ENCODE data around the gene NPHP3.

NPHP3 gene

DNA sequence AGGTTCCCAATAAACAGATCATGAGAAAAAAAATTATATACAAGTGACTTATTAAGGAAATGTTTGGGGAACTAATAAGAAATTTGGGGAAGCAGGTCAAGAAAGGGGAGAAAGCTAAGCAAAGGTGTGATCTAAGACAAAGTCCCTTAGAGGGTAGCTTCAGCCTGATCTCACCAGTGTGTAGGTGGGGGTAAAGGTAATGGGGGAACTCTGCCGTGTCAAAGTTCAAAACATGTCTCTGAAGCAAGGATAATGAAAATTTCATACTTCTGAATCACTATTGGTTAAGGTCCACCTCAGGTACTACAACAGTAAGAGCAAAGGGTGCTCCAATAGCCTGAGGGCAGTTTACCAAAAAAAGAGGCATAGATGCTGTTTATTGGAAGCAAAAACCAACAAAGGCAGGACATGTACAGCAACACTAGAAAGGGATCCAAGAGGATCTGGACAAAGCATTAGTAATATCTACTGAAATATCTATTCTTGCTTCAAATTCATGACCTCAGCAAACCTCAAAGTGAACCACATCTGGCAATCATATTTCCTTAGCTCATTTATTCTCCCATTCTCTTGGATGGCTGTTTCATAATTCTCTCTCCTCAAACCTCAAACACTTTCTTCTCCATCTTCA, 69.5 kb downstream of the NPHP3 start:
- TF ChIP-seq CTCF (IDR thresholded peaks at IDR 0.05; ENCODE audit: poor library complexity, severe bottlenecking), result no peak
- Histone ChIP-seq H3K4me1 (ENCODE audit: insufficient read depth, poor library complexity, severe bottlenecking) (no peaks in the 10 kb centered on the region), H3K4me3 (ENCODE audit: severe bottlenecking) (no peak overlapping the region), H3K9me3 (ENCODE audit: severe bottlenecking) (no peaks in the 10 kb centered on the region), H3K36me3 (ENCODE audit: low read depth) (no peaks in the 10 kb centered on the region), H3K27me3 (ENCODE audit: insufficient read depth, poor library complexity, severe bottlenecking) (no peaks in the 10 kb centered on the region), H3K27ac (ENCODE audit: poor library complexity, severe bottlenecking) (no peak overlapping the region)
- peak; percentile 25; the same call in 1 of the 3 replicates for ATAC-seq (ENCODE audit: low read depth)
- DNase-seq (ENCODE audit: low spot score), result no peak

- H3K9me3 ChIP-seq (ENCODE audit: severe bottlenecking), result no peaks in the 10 kb centered on the region
- no peak for ATAC-seq (ENCODE audit: low read depth)
- TF ChIP-seq CTCF (IDR thresholded peaks at IDR 0.05; ENCODE audit: poor library complexity, severe bottlenecking), result no peak
- H3K4me1 ChIP-seq (ENCODE audit: insufficient read depth, poor library complexity, severe bottlenecking), result peaks cover 3% of the 10 kb centered on the region
- H3K27ac ChIP-seq (ENCODE audit: poor library complexity, severe bottlenecking), result no peak overlapping the region
- DNase-seq (ENCODE audit: low spot score), result no peak
- H3K36me3 ChIP-seq (ENCODE audit: low read depth), result no peaks in the 10 kb centered on the region
- no peak overlapping the region for H3K4me3 ChIP-seq (ENCODE audit: severe bottlenecking)
- no peaks in the 10 kb centered on the region for H3K27me3 ChIP-seq (ENCODE audit: insufficient read depth, poor library complexity, severe bottlenecking)
Observed at GRCh38 chr3:132650153-132650552, 72.1 kb downstream of the NPHP3 start.

- H3K4me3 ChIP-seq (ENCODE audit: severe bottlenecking), result no peak overlapping the region
- DNase-seq (ENCODE audit: low spot score) (no peak), ATAC-seq (ENCODE audit: low read depth) (peak; percentile 68)
- no peaks in the 10 kb centered on the region for H3K27me3 ChIP-seq (ENCODE audit: insufficient read depth, poor library complexity, severe bottlenecking)
- TF ChIP-seq CTCF (IDR thresholded peaks at IDR 0.05; ENCODE audit: poor library complexity, severe bottlenecking), result no peak
- no peak overlapping the region for H3K27ac ChIP-seq (ENCODE audit: poor library complexity, severe bottlenecking)
- peaks cover 22% of the 10 kb centered on the region for H3K36me3 ChIP-seq (ENCODE audit: low read depth)
- H3K4me1 ChIP-seq (ENCODE audit: insufficient read depth, poor library complexity, severe bottlenecking), result peaks cover 17% of the 10 kb centered on the region
- H3K9me3 ChIP-seq (ENCODE audit: severe bottlenecking), result no peaks in the 10 kb centered on the region
Observed at GRCh38 chr3:132645058-132645457, 77.2 kb downstream of the NPHP3 start.

- DNase-seq (ENCODE audit: low spot score), result no peak
- Histone ChIP-seq H3K36me3 (ENCODE audit: low read depth) (peaks cover 31% of the 10 kb centered on the region), H3K4me1 (ENCODE audit: insufficient read depth, poor library complexity, severe bottlenecking) (peaks cover 23% of the 10 kb centered on the region), H3K4me3 (ENCODE audit: severe bottlenecking) (no peak overlapping the region), H3K27ac (ENCODE audit: poor library complexity, severe bottlenecking) (no peak overlapping the region), H3K9me3 (ENCODE audit: severe bottlenecking) (no peaks in the 10 kb centered on the region), H3K27me3 (ENCODE audit: insufficient read depth, poor library complexity, severe bottlenecking) (no peaks in the 10 kb centered on the region)
- no peak for ATAC-seq (ENCODE audit: low read depth)
- TF ChIP-seq CTCF (IDR thresholded peaks at IDR 0.05; ENCODE audit: poor library complexity, severe bottlenecking), result no peak
Observed at GRCh38 chr3:132643366-132643765, 78.8 kb downstream of the NPHP3 start.

- Histone ChIP-seq H3K27ac (ENCODE audit: poor library complexity, severe bottlenecking) (no peak overlapping the region), H3K4me1 (ENCODE audit: insufficient read depth, poor library complexity, severe bottlenecking) (peaks cover 31% of the 10 kb centered on the region), H3K36me3 (ENCODE audit: low read depth) (peaks cover 37% of the 10 kb centered on the region), H3K4me3 (ENCODE audit: severe bottlenecking) (no peak overlapping the region), H3K9me3 (ENCODE audit: severe bottlenecking) (no peaks in the 10 kb centered on the region), H3K27me3 (ENCODE audit: insufficient read depth, poor library complexity, severe bottlenecking) (no peaks in the 10 kb centered on the region)
- DNase-seq (ENCODE audit: low spot score) (no peak), ATAC-seq (ENCODE audit: low read depth) (no peak)
- peak; percentile 73 for TF ChIP-seq CTCF (IDR thresholded peaks at IDR 0.05; ENCODE audit: poor library complexity, severe bottlenecking)
Observed at GRCh38 chr3:132642539-132642847, 79.7 kb downstream of the NPHP3 start.

Data from RWPE2 (cell line).